PFSK-1 (cell line): ENCODE measurements around the gene ZNF75A.

Experiments used
- FOXP2 ChIP-seq: optimal IDR thresholded peaks from 2 replicates; pipeline ENCODE3; 2011; ENCODE audit warnings: borderline replicate concordance, control low read depth, inconsistent platforms; ENCODE audit not compliant: insufficient read depth; ENCODE audit errors: extremely low read length, extremely low read depth
- POLR2AphosphoS5 ChIP-seq: IDR thresholded peaks from 2 replicates; pipeline ENCODE4 v1.6.1; 2012; ENCODE audit warnings: low read depth, mild to moderate bottlenecking, control low read depth, low read length, moderate library complexity
- REST ChIP-seq, 2 experiments: IDR thresholded peaks; 2 replicates each; pipeline versions ENCODE4 v1.6.1 to v1.8.0; 2011 to 2012; ENCODE audit warnings: low read depth in 2 of 2, low read length in 2 of 2, control low read depth in 1 of 2, inconsistent platforms in 1 of 2, mild to moderate bottlenecking in 1 of 2, moderate library complexity in 1 of 2; ENCODE audit not compliant: insufficient read depth in 1 of 2
- SIN3A ChIP-seq: IDR thresholded peaks from 2 replicates; pipeline ENCODE4 v1.6.1; 2012; ENCODE audit warnings: mild to moderate bottlenecking, low read length, moderate library complexity, borderline replicate concordance; ENCODE audit not compliant: insufficient read depth
- TAF1 ChIP-seq: IDR thresholded peaks from 2 replicates; pipeline ENCODE4 v1.6.1; 2012; ENCODE audit warnings: low read length, control low read depth, borderline replicate concordance; ENCODE audit not compliant: insufficient read depth

GRCh38 chr16:3321816-3322215, 16.5 kb downstream of the ZNF75A start:
- TF ChIP-seq REST (IDR thresholded peaks at IDR 0.05; ENCODE audit: insufficient read depth in 1 of 2, low read depth in 2 of 2, low read length in 2 of 2), result no peak
- TF ChIP-seq POLR2AphosphoS5, result no peak
- no peak for TF ChIP-seq SIN3A
- no peak for TF ChIP-seq TAF1
- no peak for TF ChIP-seq FOXP2
